GM12874 (cell line): ENCODE measurements around the gene F2RL1.

Experiments used
- CTCF ChIP-seq: IDR thresholded peaks from 2 replicates; pipeline ENCODE4 v1.5.1; 2011; ENCODE audit warnings: low read depth, mild to moderate bottlenecking, control low read depth, low read length, moderate library complexity; ENCODE audit not compliant: insufficient read depth

The F2RL1 gene

GRCh38 chr5:76849419-76850291, 30.8 kb downstream of the F2RL1 start, which contains the start of gene S100Z:
TSS of gene S100Z (plus strand) at chr5:76850014. CDS start at chr5:76875360, 25,346 bp downstream.
- no peak for TF ChIP-seq CTCF

- no peak for TF ChIP-seq CTCF
Measured at GRCh38 chr5:76850543-76851145, 31.8 kb downstream of the F2RL1 start.

- no peak for TF ChIP-seq CTCF
Measured at GRCh38 chr5:76851728-76852369, 33.0 kb downstream of the F2RL1 start.

- TF ChIP-seq CTCF: no peak
Measured at GRCh38 chr5:76852772-76853171, 33.9 kb downstream of the F2RL1 start.

GRCh38 chr5:76854644-76855043, 35.8 kb downstream of the F2RL1 start:
- no peak for TF ChIP-seq CTCF

- no peak for TF ChIP-seq CTCF
Measured at GRCh38 chr5:76855961-76856360, 37.1 kb downstream of the F2RL1 start.

GRCh38 chr5:76859591-76860247, 40.9 kb downstream of the F2RL1 start:
- TF ChIP-seq CTCF: no peak
